Panc1 (cell line): ENCODE measurements around the gene APLP2. TPM values are rescaled to one million over a fixed set of nuclear protein-coding genes. Genes with fewer than 3 reads are reported as not detected.

Source experiments
- ATAC-seq: fragments of 200-7000 bp; cut with Tn5 transposase; 2 replicates; pipeline ENCODE4 v1.9.1; 2020; ENCODE audit warnings: mild to moderate bottlenecking, moderate library complexity
- BruUV-seq: library from RNA; stranded (reverse); fragments of 400-500 nt; replicated peaks from 2 replicates; lab custom pipeline; 2021; lab: Mats Ljungman, UMichigan
- CTCF ChIA-PET: fragments of 300-600 bp; sonication (Branson Sonifier 250); formaldehyde crosslinking; loops from one replicate; lab custom pipeline; 2022; ENCODE audit warnings: antibody characterized with exemption; lab: Charles Lee
- POLR2A ChIA-PET: fragments of 300-600 bp; sonication (Branson Sonifier 250); formaldehyde crosslinking; loops from one replicate; lab custom pipeline; 2022; ENCODE audit warnings: antibody characterized with exemption; lab: Charles Lee
- DNase-seq: peaks from one replicate; pipeline ENCODE4 v3.0.0-alpha.2; 2010; ENCODE audit warnings: low read depth, low spot score
- H3K27ac ChIP-seq: 2 replicates; pipeline ENCODE4 v1.5.1; 2011; ENCODE audit warnings: mild to moderate bottlenecking, low read length, inconsistent platforms
- H3K27me3 ChIP-seq: fragments of 200-500 bp; sonication (Bioruptor generic); 2 replicates; pipeline ENCODE4 v1.6.0; 2014; ENCODE audit warnings: low read length, inconsistent platforms; ENCODE audit not compliant: control insufficient read depth, insufficient read depth
- H3K36me3 ChIP-seq: fragments of 200-500 bp; sonication (Bioruptor generic); 2 replicates; pipeline ENCODE4 v1.5.1; 2014; ENCODE audit warnings: inconsistent platforms, mild to moderate bottlenecking, low read length, moderate library complexity; ENCODE audit not compliant: control insufficient read depth, insufficient read depth
- H3K4me1 ChIP-seq: 2 replicates; pipeline ENCODE4 v1.5.1; 2011; ENCODE audit warnings: inconsistent platforms, mild to moderate bottlenecking, low read length, moderate library complexity; ENCODE audit not compliant: control insufficient read depth, insufficient read depth
- H3K4me3 ChIP-seq, 2 experiments: 2 replicates each; pipeline ENCODE4 v1.5.1; 2011 to 2012; ENCODE audit warnings: low read depth in 2 of 2, low read length in 2 of 2, mild to moderate bottlenecking in 2 of 2, inconsistent platforms in 1 of 2, moderate library complexity in 1 of 2
- H3K9me3 ChIP-seq: fragments of 200-500 bp; sonication (Bioruptor generic); 2 replicates; pipeline ENCODE4 v1.5.1; 2014; ENCODE audit warnings: low read depth, mild to moderate bottlenecking, inconsistent platforms, low read length, moderate library complexity; ENCODE audit not compliant: control insufficient read depth, insufficient read depth
- POLR2AphosphoS5 ChIP-seq: IDR thresholded peaks from 2 replicates; pipeline ENCODE4 v1.6.1; 2012; ENCODE audit warnings: mild to moderate bottlenecking, low read depth, low read length, moderate library complexity
- SIN3A ChIP-seq: IDR thresholded peaks from 2 replicates; pipeline ENCODE4 v1.6.1; 2012; ENCODE audit warnings: low read depth, mild to moderate bottlenecking, low read length, moderate library complexity, borderline replicate concordance; ENCODE audit not compliant: insufficient read depth
- TCF7L2 ChIP-seq: IDR thresholded peaks from 2 replicates; pipeline ENCODE4 v1.6.1; 2011; ENCODE audit warnings: mild to moderate bottlenecking, low read depth, low read length, inconsistent platforms
- in situ Hi-C: cut with HindIII; loops from 2 replicates; pipeline ENCODE4 v1.10.0; 2016; ENCODE audit warnings: low sequenced_read_pairs, low pct_unique_long_range_greater_than_20kb
- intact Hi-C: fragments of 100-400 bp; cut with micrococcal nuclease; formaldehyde crosslinking; loops from one replicate; pipeline ENCODE4 v1.10.0; 2022; ENCODE audit not compliant: unreplicated experiment
- total RNA-seq: library from RNA; stranded (reverse); gene quantifications from one replicate; pipeline ENCODE4 v1.2.1, GENCODE V29; 2021; ENCODE audit not compliant: unreplicated experiment
- TF ChIP-seq, protein P1 (sequence below), 2 experiments: IDR thresholded peaks; 2 replicates each; pipeline ENCODE4 v1.6.1; 2011 to 2012; ENCODE audit warnings: low read depth in 2 of 2, control low read depth in 1 of 2, low read length in 1 of 2, mild to moderate bottlenecking in 1 of 2, moderate library complexity in 1 of 2; ENCODE audit not compliant: insufficient read depth in 1 of 2
- TF ChIP-seq, protein P2 (sequence below): fragments of 450-650 bp; IDR thresholded peaks from 2 replicates; pipeline ENCODE4 v1.5.1; 2017; ENCODE audit warnings: mild to moderate bottlenecking

APLP2 gene
- total RNA-seq, 1 experiment from 2014 or later: 589 TPM

DNA sequence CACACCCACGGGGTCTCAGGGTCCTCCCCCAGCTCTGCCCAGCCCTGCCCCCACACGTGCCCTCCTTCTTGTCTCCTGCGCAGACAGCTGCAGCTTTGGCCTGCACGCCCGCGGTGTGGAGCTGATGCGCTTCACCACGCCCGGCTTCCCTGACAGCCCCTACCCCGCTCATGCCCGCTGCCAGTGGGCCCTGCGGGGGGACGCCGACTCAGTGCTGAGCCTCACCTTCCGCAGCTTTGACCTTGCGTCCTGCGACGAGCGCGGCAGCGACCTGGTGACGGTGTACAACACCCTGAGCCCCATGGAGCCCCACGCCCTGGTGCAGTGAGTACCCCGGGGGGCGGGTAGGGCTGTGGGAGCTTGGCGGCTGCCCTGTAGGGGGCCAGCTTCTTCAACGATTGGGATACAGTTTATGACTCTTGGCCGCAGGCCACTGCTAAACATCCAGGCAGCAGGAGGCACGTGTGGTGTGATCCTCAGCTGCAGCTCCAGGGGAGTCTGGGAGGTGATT lies 120.7 kb downstream of the APLP2 start:
- intact Hi-C loops (no loop called here), in situ Hi-C loops (no loop called here)
- Histone ChIP-seq H3K9me3 (no peaks in the 10 kb centered on the region), H3K4me1 (no peaks in the 10 kb centered on the region), H3K27ac (no peak overlapping the region), H3K27me3 (no peaks in the 10 kb centered on the region), H3K36me3 (no peaks in the 10 kb centered on the region), H3K4me3 (no peak overlapping the region)
- no peak for DNase-seq
- CTCF ChIA-PET: no interaction called here
- no peak for TF ChIP-seq POLR2AphosphoS5
- TF ChIP-seq, protein P1, sequence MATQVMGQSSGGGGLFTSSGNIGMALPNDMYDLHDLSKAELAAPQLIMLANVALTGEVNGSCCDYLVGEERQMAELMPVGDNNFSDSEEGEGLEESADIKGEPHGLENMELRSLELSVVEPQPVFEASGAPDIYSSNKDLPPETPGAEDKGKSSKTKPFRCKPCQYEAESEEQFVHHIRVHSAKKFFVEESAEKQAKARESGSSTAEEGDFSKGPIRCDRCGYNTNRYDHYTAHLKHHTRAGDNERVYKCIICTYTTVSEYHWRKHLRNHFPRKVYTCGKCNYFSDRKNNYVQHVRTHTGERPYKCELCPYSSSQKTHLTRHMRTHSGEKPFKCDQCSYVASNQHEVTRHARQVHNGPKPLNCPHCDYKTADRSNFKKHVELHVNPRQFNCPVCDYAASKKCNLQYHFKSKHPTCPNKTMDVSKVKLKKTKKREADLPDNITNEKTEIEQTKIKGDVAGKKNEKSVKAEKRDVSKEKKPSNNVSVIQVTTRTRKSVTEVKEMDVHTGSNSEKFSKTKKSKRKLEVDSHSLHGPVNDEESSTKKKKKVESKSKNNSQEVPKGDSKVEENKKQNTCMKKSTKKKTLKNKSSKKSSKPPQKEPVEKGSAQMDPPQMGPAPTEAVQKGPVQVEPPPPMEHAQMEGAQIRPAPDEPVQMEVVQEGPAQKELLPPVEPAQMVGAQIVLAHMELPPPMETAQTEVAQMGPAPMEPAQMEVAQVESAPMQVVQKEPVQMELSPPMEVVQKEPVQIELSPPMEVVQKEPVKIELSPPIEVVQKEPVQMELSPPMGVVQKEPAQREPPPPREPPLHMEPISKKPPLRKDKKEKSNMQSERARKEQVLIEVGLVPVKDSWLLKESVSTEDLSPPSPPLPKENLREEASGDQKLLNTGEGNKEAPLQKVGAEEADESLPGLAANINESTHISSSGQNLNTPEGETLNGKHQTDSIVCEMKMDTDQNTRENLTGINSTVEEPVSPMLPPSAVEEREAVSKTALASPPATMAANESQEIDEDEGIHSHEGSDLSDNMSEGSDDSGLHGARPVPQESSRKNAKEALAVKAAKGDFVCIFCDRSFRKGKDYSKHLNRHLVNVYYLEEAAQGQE (IDR thresholded peaks at IDR 0.05; ENCODE audit: insufficient read depth in 1 of 2, low read depth in 2 of 2, low read length in 1 of 2): no peak
- no peak for TF ChIP-seq SIN3A
- TF ChIP-seq, protein P2, sequence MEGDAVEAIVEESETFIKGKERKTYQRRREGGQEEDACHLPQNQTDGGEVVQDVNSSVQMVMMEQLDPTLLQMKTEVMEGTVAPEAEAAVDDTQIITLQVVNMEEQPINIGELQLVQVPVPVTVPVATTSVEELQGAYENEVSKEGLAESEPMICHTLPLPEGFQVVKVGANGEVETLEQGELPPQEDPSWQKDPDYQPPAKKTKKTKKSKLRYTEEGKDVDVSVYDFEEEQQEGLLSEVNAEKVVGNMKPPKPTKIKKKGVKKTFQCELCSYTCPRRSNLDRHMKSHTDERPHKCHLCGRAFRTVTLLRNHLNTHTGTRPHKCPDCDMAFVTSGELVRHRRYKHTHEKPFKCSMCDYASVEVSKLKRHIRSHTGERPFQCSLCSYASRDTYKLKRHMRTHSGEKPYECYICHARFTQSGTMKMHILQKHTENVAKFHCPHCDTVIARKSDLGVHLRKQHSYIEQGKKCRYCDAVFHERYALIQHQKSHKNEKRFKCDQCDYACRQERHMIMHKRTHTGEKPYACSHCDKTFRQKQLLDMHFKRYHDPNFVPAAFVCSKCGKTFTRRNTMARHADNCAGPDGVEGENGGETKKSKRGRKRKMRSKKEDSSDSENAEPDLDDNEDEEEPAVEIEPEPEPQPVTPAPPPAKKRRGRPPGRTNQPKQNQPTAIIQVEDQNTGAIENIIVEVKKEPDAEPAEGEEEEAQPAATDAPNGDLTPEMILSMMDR: no peak
- TF ChIP-seq TCF7L2: no peak
- POLR2A ChIA-PET: interaction anchor here (0.6 kb wide), 1 partner anchor 254 kb away, joined by 4 read pairs; no protein-coding TSS in a partner anchor
- BruUV-seq: no TSS peak
- no peak for ATAC-seq

DNA sequence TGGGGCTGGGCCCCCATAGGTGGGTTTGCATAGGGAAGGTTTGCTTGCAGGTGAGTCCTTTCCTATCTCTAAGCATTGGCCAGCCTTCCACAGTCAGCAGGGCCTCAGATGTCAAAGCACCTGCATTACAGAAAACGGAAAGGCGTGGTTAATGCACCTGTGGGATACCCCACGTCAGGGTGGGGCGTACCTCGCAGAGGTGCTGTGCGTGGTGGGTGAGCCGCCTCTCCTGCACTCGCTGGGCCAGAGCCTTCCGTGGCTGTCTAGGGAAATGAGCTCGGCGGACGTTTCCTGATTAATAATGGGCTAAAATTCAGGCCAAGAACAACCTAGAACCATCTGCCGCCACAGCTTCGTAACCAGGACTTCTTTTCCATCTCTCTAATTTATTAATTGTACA lies 122.2 kb downstream of the APLP2 start:
- Histone ChIP-seq H3K27ac (no peak overlapping the region), H3K9me3 (no peaks in the 10 kb centered on the region), H3K27me3 (no peaks in the 10 kb centered on the region), H3K4me3 (no peak overlapping the region), H3K4me1 (no peaks in the 10 kb centered on the region), H3K36me3 (no peaks in the 10 kb centered on the region)
- ChIA-PET CTCF (no interaction called here), POLR2A (interaction anchor here (0.6 kb wide), 1 partner anchor 769 kb away, joined by 5 read pairs; no protein-coding TSS in a partner anchor)
- ATAC-seq: no peak
- in situ Hi-C loops: no loop called here
- TF ChIP-seq, protein P1 (IDR thresholded peaks at IDR 0.05; ENCODE audit: insufficient read depth in 1 of 2, low read depth in 2 of 2, low read length in 1 of 2): no peak
- TF ChIP-seq POLR2AphosphoS5: no peak
- no peak for TF ChIP-seq TCF7L2
- TF ChIP-seq, protein P2: no peak
- TF ChIP-seq SIN3A: no peak
- no TSS peak for BruUV-seq
- intact Hi-C loops: no loop called here
- DNase-seq: no peak
